GM23248 (cell line): ENCODE results near the gene CTU2.

ENCODE experiments used
- EZH2 ChIP-seq: fragments of 200-600 bp; sonication (generic); IDR thresholded peaks from 2 replicates; pipeline ENCODE4 v1.6.1; 2018; ENCODE audit warnings: antibody characterized with exemption, mild to moderate bottlenecking; ENCODE audit not compliant: insufficient read depth, poor library complexity, severe bottlenecking
- EZH2phosphoT487 ChIP-seq: fragments of 200-600 bp; sonication (generic); IDR thresholded peaks from 2 replicates; pipeline ENCODE4 v1.6.1; 2018; ENCODE audit warnings: antibody characterized with exemption, moderate library complexity, mild to moderate bottlenecking, low read depth; ENCODE audit not compliant: insufficient read depth

DNA sequence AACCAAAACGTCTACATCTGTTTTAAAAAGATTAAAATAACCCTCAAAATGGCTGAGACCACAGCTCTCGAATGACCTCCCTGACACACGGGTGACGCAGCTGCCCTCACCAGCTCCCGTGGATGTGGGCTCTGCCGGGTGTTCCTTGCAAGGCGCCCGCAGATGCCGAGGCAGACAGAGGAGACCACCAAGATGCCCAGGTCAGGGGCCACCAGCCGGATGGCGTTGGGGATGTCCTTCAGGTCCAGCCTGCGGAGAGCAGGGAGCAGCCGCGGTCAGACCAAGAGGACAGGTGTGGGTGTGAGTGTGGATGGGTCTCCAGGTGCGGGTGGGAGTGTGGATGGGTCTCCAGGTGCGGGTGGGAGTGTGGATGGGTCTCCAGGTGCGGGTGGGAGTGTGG is 35.1 kb downstream of the CTU2 start:
- TF ChIP-seq EZH2phosphoT487 (no peak), EZH2 (no peak)
